Measurements from ENCODE around the gene HDAC4.

DNA sequence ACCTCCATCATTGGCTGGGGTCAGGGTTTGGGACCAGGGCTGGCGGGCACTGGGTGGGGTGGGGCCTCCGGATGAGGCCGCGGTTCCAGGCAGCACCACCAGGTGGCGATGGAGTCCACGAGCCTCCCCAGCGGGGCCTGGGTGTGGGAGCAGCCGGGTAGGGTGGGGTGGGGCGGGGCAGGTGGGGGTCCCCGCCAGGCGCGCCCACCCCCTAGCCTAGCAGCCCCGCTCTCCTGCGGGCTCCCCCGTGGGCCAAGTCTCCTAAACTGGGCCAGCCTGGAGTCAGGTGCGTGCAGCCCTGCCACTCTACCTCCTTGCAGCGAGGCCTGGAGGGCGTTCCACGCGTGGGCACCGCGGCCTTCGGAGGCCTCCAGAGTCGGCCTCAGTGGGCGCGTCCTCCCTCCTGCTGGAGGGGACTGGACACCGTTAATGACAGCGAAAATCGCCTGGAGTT is 365.4 kb downstream of the HDAC4 start:
- TF ChIP-seq MAX (IDR thresholded peaks at IDR 0.05) (no peak), JUND (IDR thresholded peaks at IDR 0.05) (no peak), RXRA (IDR thresholded peaks at IDR 0.05) (no peak), TAF1 (conservative IDR thresholded peaks at IDR 0.05) (no peak), EGR1 (IDR thresholded peaks at IDR 0.05; ENCODE audit: low read depth in 2 of 2) (no peak), HNF4G (IDR thresholded peaks at IDR 0.05) (no peak), YY1 (IDR thresholded peaks at IDR 0.05) (no peak), RAD21 (IDR thresholded peaks at IDR 0.05) (peak; percentile 67 to 76), GABPA (IDR thresholded peaks at IDR 0.05 in 1 of 2, conservative IDR thresholded peaks at IDR 0.05 in 1 of 2) (no peak), REST (IDR thresholded peaks at IDR 0.05) (no peak), ATF3 (IDR thresholded peaks at IDR 0.05) (no peak), HNF4A (conservative IDR thresholded peaks at IDR 0.05) (no peak)
- TF ChIP-seq, protein P1, sequence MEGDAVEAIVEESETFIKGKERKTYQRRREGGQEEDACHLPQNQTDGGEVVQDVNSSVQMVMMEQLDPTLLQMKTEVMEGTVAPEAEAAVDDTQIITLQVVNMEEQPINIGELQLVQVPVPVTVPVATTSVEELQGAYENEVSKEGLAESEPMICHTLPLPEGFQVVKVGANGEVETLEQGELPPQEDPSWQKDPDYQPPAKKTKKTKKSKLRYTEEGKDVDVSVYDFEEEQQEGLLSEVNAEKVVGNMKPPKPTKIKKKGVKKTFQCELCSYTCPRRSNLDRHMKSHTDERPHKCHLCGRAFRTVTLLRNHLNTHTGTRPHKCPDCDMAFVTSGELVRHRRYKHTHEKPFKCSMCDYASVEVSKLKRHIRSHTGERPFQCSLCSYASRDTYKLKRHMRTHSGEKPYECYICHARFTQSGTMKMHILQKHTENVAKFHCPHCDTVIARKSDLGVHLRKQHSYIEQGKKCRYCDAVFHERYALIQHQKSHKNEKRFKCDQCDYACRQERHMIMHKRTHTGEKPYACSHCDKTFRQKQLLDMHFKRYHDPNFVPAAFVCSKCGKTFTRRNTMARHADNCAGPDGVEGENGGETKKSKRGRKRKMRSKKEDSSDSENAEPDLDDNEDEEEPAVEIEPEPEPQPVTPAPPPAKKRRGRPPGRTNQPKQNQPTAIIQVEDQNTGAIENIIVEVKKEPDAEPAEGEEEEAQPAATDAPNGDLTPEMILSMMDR (IDR thresholded peaks at IDR 0.05; ENCODE audit: low read depth, low read length, missing input control) = peak; percentile 76
- TF ChIP-seq, protein P2, sequence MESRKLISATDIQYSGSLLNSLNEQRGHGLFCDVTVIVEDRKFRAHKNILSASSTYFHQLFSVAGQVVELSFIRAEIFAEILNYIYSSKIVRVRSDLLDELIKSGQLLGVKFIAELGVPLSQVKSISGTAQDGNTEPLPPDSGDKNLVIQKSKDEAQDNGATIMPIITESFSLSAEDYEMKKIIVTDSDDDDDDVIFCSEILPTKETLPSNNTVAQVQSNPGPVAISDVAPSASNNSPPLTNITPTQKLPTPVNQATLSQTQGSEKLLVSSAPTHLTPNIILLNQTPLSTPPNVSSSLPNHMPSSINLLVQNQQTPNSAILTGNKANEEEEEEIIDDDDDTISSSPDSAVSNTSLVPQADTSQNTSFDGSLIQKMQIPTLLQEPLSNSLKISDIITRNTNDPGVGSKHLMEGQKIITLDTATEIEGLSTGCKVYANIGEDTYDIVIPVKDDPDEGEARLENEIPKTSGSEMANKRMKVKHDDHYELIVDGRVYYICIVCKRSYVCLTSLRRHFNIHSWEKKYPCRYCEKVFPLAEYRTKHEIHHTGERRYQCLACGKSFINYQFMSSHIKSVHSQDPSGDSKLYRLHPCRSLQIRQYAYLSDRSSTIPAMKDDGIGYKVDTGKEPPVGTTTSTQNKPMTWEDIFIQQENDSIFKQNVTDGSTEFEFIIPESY (IDR thresholded peaks at IDR 0.05) = no peak
